GM12801 (cell line): ENCODE measurements around the gene SLC22A2.

ENCODE experiments used
- CTCF ChIP-seq: IDR thresholded peaks from one replicate; pipeline ENCODE4 v1.5.1; 2011; ENCODE audit warnings: control low read depth; ENCODE audit not compliant: insufficient read length; ENCODE audit errors: extremely low read depth

SLC22A2 gene

GRCh38 chr6:160201061-160201460 lies 57.6 kb downstream of the SLC22A2 start:
- TF ChIP-seq CTCF = no peak

GRCh38 chr6:160198606-160199211 lies 59.9 kb downstream of the SLC22A2 start:
- TF ChIP-seq CTCF = no peak

GRCh38 chr6:160197662-160198061 lies 61.0 kb downstream of the SLC22A2 start:
- no peak for TF ChIP-seq CTCF

GRCh38 chr6:160194808-160195207 lies 63.8 kb downstream of the SLC22A2 start:
- TF ChIP-seq CTCF = no peak

GRCh38 chr6:160192840-160193239 lies 65.8 kb downstream of the SLC22A2 start:
- no peak for TF ChIP-seq CTCF

- TF ChIP-seq CTCF = no peak
Observed at GRCh38 chr6:160190973-160191372, 67.6 kb downstream of the SLC22A2 start.

GRCh38 chr6:160190081-160190480 lies 68.5 kb downstream of the SLC22A2 start:
- TF ChIP-seq CTCF = no peak
